HepG2 (cell line): ENCODE results near the gene L3MBTL4. TPM values are rescaled to one million over a fixed set of nuclear protein-coding genes. Genes with fewer than 3 reads are reported as not detected.

Experiments
- ERF ChIP-seq: IDR thresholded peaks from 2 replicates; pipeline ENCODE4 v1.6.1; 2018; ENCODE audit warnings: missing biosample characterization, missing genetic modification reagents
- ISL2 ChIP-seq: sonication (generic); formaldehyde crosslinking; IDR thresholded peaks from 2 replicates; pipeline ENCODE4 v1.5.0; 2020; ENCODE audit warnings: missing genetic modification reagents
- MAF1 ChIP-seq: sonication (generic); formaldehyde crosslinking; IDR thresholded peaks from 2 replicates; pipeline ENCODE4 v1.5.0; 2020; ENCODE audit warnings: missing genetic modification reagents, borderline replicate concordance
- NFKBIZ ChIP-seq: IDR thresholded peaks from 2 replicates; pipeline ENCODE4 v1.6.1; 2018; ENCODE audit warnings: missing genetic modification reagents, missing compliant biosample characterization
- POGK ChIP-seq: sonication (generic); formaldehyde crosslinking; conservative IDR thresholded peaks from 2 replicates; pipeline ENCODE4 v1.8.0; 2022; ENCODE audit warnings: mild to moderate bottlenecking, moderate library complexity, missing genetic modification reagents
- RCOR2 ChIP-seq: IDR thresholded peaks from 2 replicates; pipeline ENCODE4 v1.6.1; 2016; ENCODE audit warnings: missing biosample characterization, missing genetic modification reagents
- RFX1 ChIP-seq: fragments of 450-650 bp; IDR thresholded peaks from 2 replicates; pipeline ENCODE4 v1.6.1; 2017
- SNAI1 ChIP-seq: sonication (generic); formaldehyde crosslinking; IDR thresholded peaks from 2 replicates; pipeline ENCODE4 v1.5.0; 2020; ENCODE audit warnings: mild to moderate bottlenecking, missing genetic modification reagents, borderline replicate concordance
- SOX5 ChIP-seq: IDR thresholded peaks from 2 replicates; pipeline ENCODE4 v1.6.1; 2016; ENCODE audit warnings: borderline replicate concordance
- STAG1 ChIP-seq: sonication (generic); formaldehyde crosslinking; IDR thresholded peaks from 2 replicates; pipeline ENCODE4 v1.4.0; 2020; ENCODE audit warnings: missing genetic modification reagents
- ZFP91 ChIP-seq: sonication (generic); formaldehyde crosslinking; IDR thresholded peaks from 2 replicates; pipeline ENCODE4 v1.9.0; 2022; ENCODE audit warnings: missing genetic modification reagents, mild to moderate bottlenecking, borderline replicate concordance
- ZFYVE20 ChIP-seq: sonication (generic); formaldehyde crosslinking; IDR thresholded peaks from 2 replicates; pipeline ENCODE4 v1.8.0; 2023; ENCODE audit warnings: low read depth, mild to moderate bottlenecking, moderate library complexity, missing genetic modification reagents, borderline replicate concordance
- ZNF138 ChIP-seq: sonication (generic); formaldehyde crosslinking; IDR thresholded peaks from 2 replicates; pipeline ENCODE4 v1.5.0; 2020; ENCODE audit warnings: mild to moderate bottlenecking, low read depth, missing genetic modification reagents
- ZNF441 ChIP-seq: sonication (generic); formaldehyde crosslinking; IDR thresholded peaks from 2 replicates; pipeline ENCODE4 v1.7.0; 2021; ENCODE audit warnings: missing genetic modification reagents, borderline replicate concordance
- ZNF510 ChIP-seq: sonication (generic); formaldehyde crosslinking; IDR thresholded peaks from 2 replicates; pipeline ENCODE4 v1.4.0; 2020; ENCODE audit warnings: low read depth, mild to moderate bottlenecking, missing genetic modification reagents
- ZNF614 ChIP-seq: IDR thresholded peaks from 2 replicates; pipeline ENCODE4 v1.6.1; 2018; ENCODE audit warnings: missing biosample characterization, missing genetic modification reagents, inconsistent platforms, borderline replicate concordance
- ZSCAN12 ChIP-seq: sonication (generic); formaldehyde crosslinking; IDR thresholded peaks from 2 replicates; pipeline ENCODE4 v1.9.0; 2021; ENCODE audit warnings: mild to moderate bottlenecking, missing genetic modification reagents
- polyA plus RNA-seq, 8 experiments: library from polyadenylated mRNA; depleted of rRNA in 3 of 8; stranded (reverse) in 7 of 8; unstranded in 1 of 8; fragments of >200 nt; fragmentation: Illumina TruSeq in 4 of 8; extraction: Trizol in 4 of 8; gene quantifications; 2 replicates each; pipeline versions ENCODE4 v1.2.1 to v1.2.3, GENCODE V29; 2011 to 2016; ENCODE audit warnings: low read depth in 4 of 8, missing spikeins in 1 of 8, mixed read lengths in 1 of 8; ENCODE audit not compliant: insufficient read depth in 1 of 8
- total RNA-seq, 5 experiments: library from RNA; depleted of rRNA; stranded (reverse); fragments of >200 nt; fragmentation: Illumina TruSeq; extraction: Trizol; gene quantifications; 2 replicates each; pipeline ENCODE4 v1.2.3, GENCODE V29; 2016; ENCODE audit warnings: low read depth in 1 of 5
- TF ChIP-seq, protein P1 (sequence below): sonication (generic); formaldehyde crosslinking; IDR thresholded peaks from 2 replicates; pipeline ENCODE4 v1.5.1; 2020; ENCODE audit warnings: mild to moderate bottlenecking, missing genetic modification reagents, moderate library complexity
- TF ChIP-seq, protein P2 (sequence below): sonication (generic); formaldehyde crosslinking; IDR thresholded peaks from 2 replicates; pipeline ENCODE4 v1.4.0; 2020; ENCODE audit warnings: missing genetic modification reagents
- TF ChIP-seq, protein P3 (sequence below): sonication (generic); formaldehyde crosslinking; IDR thresholded peaks from 2 replicates; pipeline ENCODE4 v1.8.0; 2022; ENCODE audit warnings: mild to moderate bottlenecking, missing genetic modification reagents

Gene L3MBTL4
- total and polyA plus RNA-seq, 2 of the 13 experiments (the other 11 are each of a cell fraction or from before 2014, with no cell fraction given), result 10.8 to 13.3 TPM

- TF ChIP-seq POGK (no peak), STAG1 (peak; percentile 45; the same call in 1 of the 2 replicates), SOX5 (CRISPR knock-in tag) (peak; percentile 91), NFKBIZ (CRISPR knock-in tag) (0 out of 2 replicates have a peak, but pooled peaks have one; percentile 50), RCOR2 (peak; percentile 93), ZNF441 (peak; percentile 56; the same call in 1 of the 2 replicates), ZFP91 (CRISPR knock-in tag) (peak; percentile 51), ZNF614 (CRISPR knock-in tag) (peak; percentile 91; the same call in 1 of the 2 replicates), ERF (CRISPR knock-in tag) (peak; percentile 88), SNAI1 (CRISPR knock-in tag) (no peak), RFX1 (no peak), ZNF138 (CRISPR knock-in tag) (no peak), ISL2 (CRISPR knock-in tag) (peak; percentile 75; the same call in 1 of the 2 replicates), ZSCAN12 (CRISPR knock-in tag) (no peak), ZNF510 (CRISPR knock-in tag) (no peak), ZFYVE20 (no peak), MAF1 (CRISPR knock-in tag) (no peak)
- TF ChIP-seq, protein P1, sequence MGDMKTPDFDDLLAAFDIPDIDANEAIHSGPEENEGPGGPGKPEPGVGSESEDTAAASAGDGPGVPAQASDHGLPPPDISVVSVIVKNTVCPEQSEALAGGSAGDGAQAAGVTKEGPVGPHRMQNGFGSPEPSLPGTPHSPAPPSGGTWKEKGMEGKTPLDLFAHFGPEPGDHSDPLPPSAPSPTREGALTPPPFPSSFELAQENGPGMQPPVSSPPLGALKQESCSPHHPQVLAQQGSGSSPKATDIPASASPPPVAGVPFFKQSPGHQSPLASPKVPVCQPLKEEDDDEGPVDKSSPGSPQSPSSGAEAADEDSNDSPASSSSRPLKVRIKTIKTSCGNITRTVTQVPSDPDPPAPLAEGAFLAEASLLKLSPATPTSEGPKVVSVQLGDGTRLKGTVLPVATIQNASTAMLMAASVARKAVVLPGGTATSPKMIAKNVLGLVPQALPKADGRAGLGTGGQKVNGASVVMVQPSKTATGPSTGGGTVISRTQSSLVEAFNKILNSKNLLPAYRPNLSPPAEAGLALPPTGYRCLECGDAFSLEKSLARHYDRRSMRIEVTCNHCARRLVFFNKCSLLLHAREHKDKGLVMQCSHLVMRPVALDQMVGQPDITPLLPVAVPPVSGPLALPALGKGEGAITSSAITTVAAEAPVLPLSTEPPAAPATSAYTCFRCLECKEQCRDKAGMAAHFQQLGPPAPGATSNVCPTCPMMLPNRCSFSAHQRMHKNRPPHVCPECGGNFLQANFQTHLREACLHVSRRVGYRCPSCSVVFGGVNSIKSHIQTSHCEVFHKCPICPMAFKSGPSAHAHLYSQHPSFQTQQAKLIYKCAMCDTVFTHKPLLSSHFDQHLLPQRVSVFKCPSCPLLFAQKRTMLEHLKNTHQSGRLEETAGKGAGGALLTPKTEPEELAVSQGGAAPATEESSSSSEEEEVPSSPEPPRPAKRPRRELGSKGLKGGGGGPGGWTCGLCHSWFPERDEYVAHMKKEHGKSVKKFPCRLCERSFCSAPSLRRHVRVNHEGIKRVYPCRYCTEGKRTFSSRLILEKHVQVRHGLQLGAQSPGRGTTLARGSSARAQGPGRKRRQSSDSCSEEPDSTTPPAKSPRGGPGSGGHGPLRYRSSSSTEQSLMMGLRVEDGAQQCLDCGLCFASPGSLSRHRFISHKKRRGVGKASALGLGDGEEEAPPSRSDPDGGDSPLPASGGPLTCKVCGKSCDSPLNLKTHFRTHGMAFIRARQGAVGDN (CRISPR knock-in tag), result peak; percentile 71
- TF ChIP-seq, protein P2, sequence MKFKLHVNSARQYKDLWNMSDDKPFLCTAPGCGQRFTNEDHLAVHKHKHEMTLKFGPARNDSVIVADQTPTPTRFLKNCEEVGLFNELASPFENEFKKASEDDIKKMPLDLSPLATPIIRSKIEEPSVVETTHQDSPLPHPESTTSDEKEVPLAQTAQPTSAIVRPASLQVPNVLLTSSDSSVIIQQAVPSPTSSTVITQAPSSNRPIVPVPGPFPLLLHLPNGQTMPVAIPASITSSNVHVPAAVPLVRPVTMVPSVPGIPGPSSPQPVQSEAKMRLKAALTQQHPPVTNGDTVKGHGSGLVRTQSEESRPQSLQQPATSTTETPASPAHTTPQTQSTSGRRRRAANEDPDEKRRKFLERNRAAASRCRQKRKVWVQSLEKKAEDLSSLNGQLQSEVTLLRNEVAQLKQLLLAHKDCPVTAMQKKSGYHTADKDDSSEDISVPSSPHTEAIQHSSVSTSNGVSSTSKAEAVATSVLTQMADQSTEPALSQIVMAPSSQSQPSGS (CRISPR knock-in tag), result peak; percentile 87
- TF ChIP-seq, protein P3, sequence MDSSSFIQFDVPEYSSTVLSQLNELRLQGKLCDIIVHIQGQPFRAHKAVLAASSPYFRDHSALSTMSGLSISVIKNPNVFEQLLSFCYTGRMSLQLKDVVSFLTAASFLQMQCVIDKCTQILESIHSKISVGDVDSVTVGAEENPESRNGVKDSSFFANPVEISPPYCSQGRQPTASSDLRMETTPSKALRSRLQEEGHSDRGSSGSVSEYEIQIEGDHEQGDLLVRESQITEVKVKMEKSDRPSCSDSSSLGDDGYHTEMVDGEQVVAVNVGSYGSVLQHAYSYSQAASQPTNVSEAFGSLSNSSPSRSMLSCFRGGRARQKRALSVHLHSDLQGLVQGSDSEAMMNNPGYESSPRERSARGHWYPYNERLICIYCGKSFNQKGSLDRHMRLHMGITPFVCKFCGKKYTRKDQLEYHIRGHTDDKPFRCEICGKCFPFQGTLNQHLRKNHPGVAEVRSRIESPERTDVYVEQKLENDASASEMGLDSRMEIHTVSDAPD (CRISPR knock-in tag), result peak; percentile 41; the same call in 1 of the 2 replicates
Measured at GRCh38 chr18:5969989-5970403, 444.7 kb downstream of the L3MBTL4 start (continued).
